K562 (cell line): ENCODE measurements around the gene TMEM207. TPM values are rescaled to one million over a fixed set of nuclear protein-coding genes. Genes with fewer than 3 reads are reported as not detected.

Experiments used
- ATAC-seq: fragments of 200-7000 bp; cut with Tn5 transposase; 3 replicates; pipeline ENCODE4 v1.9.1; 2020; ENCODE audit warnings: moderate library complexity
- BruUV-seq: library from RNA; stranded (reverse); fragments of 400-500 nt; replicated peaks from 2 replicates; lab custom pipeline; 2021; lab: Mats Ljungman, UMichigan
- CTCF ChIA-PET: fragments of 300-600 bp; formaldehyde crosslinking; extraction: SDS; loops from one replicate; lab custom pipeline; 2021; ENCODE audit warnings: low intra/inter-chr PET ratio; lab: Yijun Ruan, JAX
- POLR2A ChIA-PET: fragments of 300-600, 350-650 bp; sonication (Branson Sonifier 250); formaldehyde crosslinking; extraction: SDS; loops from one replicate; lab custom pipeline; 2021; ENCODE audit warnings: antibody characterized with exemption, inconsistent platforms; lab: Yijun Ruan, JAX
- DNase-seq, 4 experiments: peaks; one replicate each; pipeline versions ENCODE4 v3.0.0 to v3.0.0-alpha.2; 2011 to 2018; ENCODE audit warnings: low spot score in 3 of 4, mixed read lengths in 3 of 4; ENCODE audit errors: extremely low read depth in 1 of 4
- FAIRE-seq: peaks from 2 replicates; lab custom pipeline; 2011; peaks lifted over from hg19 to GRCh38; lab: Jason Lieb, UNC
- H2AFZ ChIP-seq: 2 replicates; pipeline ENCODE4 v1.6.0; 2011; ENCODE audit warnings: low read depth, low read length, control low read depth, inconsistent platforms
- H3K27ac ChIP-seq: fragments of 200-600 bp; 3 replicates; pipeline ENCODE4 v1.8.0; 2011; ENCODE audit warnings: low read depth, mild to moderate bottlenecking, control low read depth, inconsistent platforms, low read length, moderate library complexity, mixed read lengths; ENCODE audit errors: extremely low read depth
- H3K27me3 ChIP-seq, 2 experiments: fragments of 300-600 bp in 1 of 2; 2 replicates in 1 of 2; 3 replicates in 1 of 2; pipeline versions ENCODE4 v1.6.0 to v1.8.0; 2011; ENCODE audit warnings: inconsistent platforms in 2 of 2, low read length in 2 of 2, mild to moderate bottlenecking in 1 of 2, mixed read lengths in 1 of 2, moderate library complexity in 1 of 2; ENCODE audit not compliant: control insufficient read depth in 2 of 2, insufficient read depth in 2 of 2
- H3K36me3 ChIP-seq: fragments of 300-600 bp; 3 replicates; pipeline ENCODE4 v1.8.0; 2011; ENCODE audit warnings: mild to moderate bottlenecking, low read length, inconsistent platforms; ENCODE audit not compliant: control insufficient read depth, insufficient read depth
- H3K4me1 ChIP-seq, 2 experiments: fragments of 200-600 bp in 1 of 2; replicated peaks in 1 of 2; 2 replicates in 1 of 2; 3 replicates in 1 of 2; pipeline versions ENCODE4 v1.5.1 to v1.8.0; 2011; ENCODE audit warnings: inconsistent platforms in 2 of 2, low read length in 2 of 2, mild to moderate bottlenecking in 1 of 2, mixed read lengths in 1 of 2, moderate library complexity in 1 of 2; ENCODE audit not compliant: control insufficient read depth in 2 of 2, insufficient read depth in 2 of 2
- H3K4me2 ChIP-seq: 2 replicates; pipeline ENCODE4 v1.6.1; 2011; ENCODE audit warnings: low read length, control low read depth, inconsistent platforms, mixed read lengths; ENCODE audit not compliant: insufficient read depth
- H3K4me3 ChIP-seq: fragments of 200-600 bp; sonication (generic), shearing (Covaris generic); 2 replicates; pipeline ENCODE4 v1.5.1; 2016; ENCODE audit warnings: control low read depth, inconsistent platforms
- H3K79me2 ChIP-seq: fragments of 200-600 bp; 3 replicates; pipeline ENCODE4 v1.8.0; 2011; ENCODE audit warnings: low read length, inconsistent platforms; ENCODE audit not compliant: control insufficient read depth, insufficient read depth
- H3K9ac ChIP-seq, 2 experiments: 2 replicates each; pipeline versions ENCODE4 v1.6.0 to v1.6.1; 2011; ENCODE audit warnings: low read depth in 2 of 2, low read length in 2 of 2, control low read depth in 1 of 2, inconsistent platforms in 1 of 2, mild to moderate bottlenecking in 1 of 2, mixed read lengths in 1 of 2; ENCODE audit not compliant: insufficient read depth in 1 of 2
- H3K9me1 ChIP-seq: one replicate; pipeline ENCODE4 v1.6.0; 2011; ENCODE audit warnings: inconsistent platforms, mild to moderate bottlenecking, low read length, moderate library complexity; ENCODE audit not compliant: control insufficient read depth, insufficient read depth
- H3K9me3 ChIP-seq: replicated peaks from 2 replicates; pipeline ENCODE4 v1.5.1; 2011; ENCODE audit warnings: low read depth, low read length, inconsistent platforms; ENCODE audit not compliant: control insufficient read depth, insufficient read depth
- H4K20me1 ChIP-seq: replicated peaks from 2 replicates; pipeline ENCODE4 v1.6.1; 2011; ENCODE audit warnings: low read length, inconsistent platforms, mixed read lengths; ENCODE audit not compliant: control insufficient read depth, insufficient read depth
- FOXK2 ChIP-seq, 2 experiments: fragments of 450-650 bp; IDR thresholded peaks in 1 of 2; conservative IDR thresholded peaks in 1 of 2; 2 replicates each; pipeline ENCODE4 v1.6.1; 2016; ENCODE audit warnings: low read depth in 2 of 2, mild to moderate bottlenecking in 1 of 2
- HDAC3 ChIP-seq: fragments of 450-650 bp; IDR thresholded peaks from 2 replicates; pipeline ENCODE4 v1.6.1; 2018; ENCODE audit warnings: borderline replicate concordance, mild to moderate bottlenecking, moderate library complexity; ENCODE audit not compliant: partially characterized antibody
- HEY1 ChIP-seq: fragments of 250-450 bp; sonication (Bioruptor Pico); IDR thresholded peaks from 2 replicates; pipeline ENCODE4 v1.5.0; 2020; ENCODE audit warnings: mild to moderate bottlenecking, moderate library complexity, borderline replicate concordance
- HSF4 ChIP-seq: fragments of 250-450 bp; sonication (Bioruptor Pico); IDR thresholded peaks from 2 replicates; pipeline ENCODE4 v2.1.2; 2022; ENCODE audit warnings: mild to moderate bottlenecking, moderate library complexity, borderline replicate concordance
- JUNB ChIP-seq: fragments of 450-650 bp; formaldehyde crosslinking; conservative IDR thresholded peaks from 2 replicates; pipeline ENCODE4 v1.4.0; 2020; ENCODE audit warnings: mild to moderate bottlenecking
- LARP7 ChIP-seq: fragments of 450-650 bp; IDR thresholded peaks from 2 replicates; pipeline ENCODE4 v1.6.1; 2016
- NCOA6 ChIP-seq: fragments of 450-650 bp; IDR thresholded peaks from 2 replicates; pipeline ENCODE4 v1.6.1; 2017; ENCODE audit warnings: mild to moderate bottlenecking
- NFXL1 ChIP-seq: fragments of 450-650 bp; formaldehyde crosslinking; IDR thresholded peaks from 2 replicates; pipeline ENCODE4 v1.4.0; 2021; ENCODE audit warnings: mild to moderate bottlenecking
- PCBP1 ChIP-seq: fragments of 200-400 bp; formaldehyde crosslinking; IDR thresholded peaks from 2 replicates; pipeline ENCODE4 v1.6.1; 2018; ENCODE audit warnings: mild to moderate bottlenecking, low read depth, low read length; ENCODE audit not compliant: poor library complexity, severe bottlenecking
- PRMT5 ChIP-seq: sonication (generic); formaldehyde crosslinking; IDR thresholded peaks from 2 replicates; pipeline ENCODE4 v1.5.0; 2020; ENCODE audit warnings: missing genetic modification reagents
- ZNF584 ChIP-seq: fragments of 200-800 bp; sonication (Bioruptor generic); IDR thresholded peaks from 2 replicates; pipeline ENCODE4 v1.6.1; 2016; ENCODE audit warnings: low read depth, mild to moderate bottlenecking, missing genetic modification characterization, missing compliant biosample characterization
- WGBS: fragments of 100-300 bp; shearing (Covaris generic); methylation state at CpG from one replicate; pipeline ENCODE4 v1.1.6; 2016; ENCODE audit warnings: low coverage, mixed read lengths; ENCODE audit not compliant: insufficient coverage; ENCODE audit errors: missing lambda C conversion rate; 5-methylcytosine and 5-hydroxymethylcytosine counted together
- in situ Hi-C: fragments of 300-500 bp; cut with MboI; formaldehyde crosslinking; loops from 4 replicates; pipeline ENCODE4 v1.15.0; 2018; ENCODE audit warnings: inconsistent platforms, mixed read lengths
- intact Hi-C: fragments of 100-400 bp; cut with micrococcal nuclease; formaldehyde crosslinking; loops from 2 replicates; pipeline ENCODE4 v1.14.2; 2022
- polyA plus RNA-seq, 8 experiments: library from polyadenylated mRNA; depleted of rRNA in 4 of 8; stranded (reverse) in 5 of 8; unstranded in 3 of 8; fragments of >200 nt; fragmentation: Nextera tagmentation in 2 of 8; fragmentation: Illumina TruSeq in 1 of 8; extraction: Ambion mirVana in 2 of 8; extraction: Trizol in 1 of 8; gene quantifications; 2 replicates each; pipeline versions ENCODE4 v1.2.1 to v1.2.3, GENCODE V29; 2011 to 2014; ENCODE audit warnings: inconsistent platforms in 1 of 8, missing spikeins in 1 of 8
- total RNA-seq, 7 experiments: library from RNA; depleted of rRNA in 6 of 7; stranded (reverse); fragments of >200 nt in 6 of 7; fragmentation: Illumina TruSeq in 2 of 7; extraction: Trizol in 2 of 7; gene quantifications; 2 replicates each; pipeline versions ENCODE4 v1.2.1 to v1.2.3, GENCODE V29; 2011 to 2021; ENCODE audit warnings: low replicate concordance in 1 of 7
- TF ChIP-seq, protein P1 (sequence below): fragments of 200-600 bp; sonication (generic); IDR thresholded peaks from one replicate; pipeline ENCODE4 v1.6.1; 2012; ENCODE audit warnings: mild to moderate bottlenecking, low read depth, low read length, inconsistent platforms

TMEM207 gene
- total and polyA plus RNA-seq, 9 of the 15 experiments (the other 6 are each of a cell fraction or from before 2014, with no cell fraction given): 0.04 to 0.10 (median 0.04) TPM; not detected in 4

DNA sequence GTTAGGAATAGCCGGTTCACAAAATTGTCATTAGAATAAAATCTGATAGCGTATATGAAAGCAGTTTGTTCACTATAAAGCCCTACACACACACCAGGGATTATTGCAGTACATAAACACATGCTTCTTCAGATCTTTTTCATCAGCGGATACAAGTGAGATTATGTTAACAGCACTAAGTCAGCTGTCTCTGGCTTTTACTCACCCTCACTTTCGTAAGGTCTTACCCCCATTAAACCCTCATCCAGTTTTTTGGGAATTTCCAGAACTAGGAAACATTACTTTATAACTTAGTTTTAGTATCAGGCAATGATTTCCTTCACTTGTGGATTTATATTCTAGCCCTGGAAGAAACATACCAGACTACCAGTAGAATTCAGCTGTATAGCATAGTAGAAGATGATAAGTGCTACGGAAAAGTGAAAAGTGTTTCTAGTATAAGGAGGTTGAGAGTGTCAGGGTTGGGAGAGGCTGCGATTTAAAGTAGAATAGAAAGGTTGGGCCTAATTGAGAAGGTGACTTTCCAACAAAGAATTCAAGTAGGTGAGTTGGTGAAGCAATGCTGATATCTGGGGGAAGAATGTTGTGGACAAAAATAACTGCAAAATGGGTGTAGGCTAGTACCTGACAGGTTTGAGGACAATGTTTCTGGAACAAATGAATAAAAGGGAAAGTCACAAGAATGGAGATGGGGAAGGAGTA lies 22.7 kb downstream of the TMEM207 start:
- POLR2A ChIA-PET: no interaction called here
- no peak overlapping the region for H3K4me2 ChIP-seq
- no peaks in the 10 kb centered on the region; the same call in 1 of the 2 replicates for H3K9me3 ChIP-seq
- no peak overlapping the region for H2AFZ ChIP-seq
- H3K27ac ChIP-seq: no peak overlapping the region
- no peaks in the 10 kb centered on the region for H3K79me2 ChIP-seq
- H3K9ac ChIP-seq: no peak overlapping the region
- CTCF ChIA-PET: no interaction called here
- H3K27me3 ChIP-seq: no peaks in the 10 kb centered on the region
- WGBS: 2% methylated on average over 6 of the region's 6 CpGs
- DNase-seq (no peak), ATAC-seq (no peak), FAIRE-seq (no peak)
- no peaks in the 10 kb centered on the region for H3K4me1 ChIP-seq
- no TSS peak for BruUV-seq
- in situ Hi-C loops (no loop called here), intact Hi-C loops (no loop called here)
- H3K36me3 ChIP-seq: no peaks in the 10 kb centered on the region
- no peaks in the 10 kb centered on the region for H3K9me1 ChIP-seq
- no peak overlapping the region for H3K4me3 ChIP-seq
- no peaks in the 10 kb centered on the region for H4K20me1 ChIP-seq
- no peak for TF ChIP-seq HDAC3
- TF ChIP-seq PRMT5 (CRISPR knock-in tag): no peak
- TF ChIP-seq NCOA6: no peak
- no peak for TF ChIP-seq ZNF584 (CRISPR knock-in tag)
- TF ChIP-seq HEY1 (CRISPR knock-in tag): no peak
- TF ChIP-seq LARP7: no peak
- TF ChIP-seq, protein P1, sequence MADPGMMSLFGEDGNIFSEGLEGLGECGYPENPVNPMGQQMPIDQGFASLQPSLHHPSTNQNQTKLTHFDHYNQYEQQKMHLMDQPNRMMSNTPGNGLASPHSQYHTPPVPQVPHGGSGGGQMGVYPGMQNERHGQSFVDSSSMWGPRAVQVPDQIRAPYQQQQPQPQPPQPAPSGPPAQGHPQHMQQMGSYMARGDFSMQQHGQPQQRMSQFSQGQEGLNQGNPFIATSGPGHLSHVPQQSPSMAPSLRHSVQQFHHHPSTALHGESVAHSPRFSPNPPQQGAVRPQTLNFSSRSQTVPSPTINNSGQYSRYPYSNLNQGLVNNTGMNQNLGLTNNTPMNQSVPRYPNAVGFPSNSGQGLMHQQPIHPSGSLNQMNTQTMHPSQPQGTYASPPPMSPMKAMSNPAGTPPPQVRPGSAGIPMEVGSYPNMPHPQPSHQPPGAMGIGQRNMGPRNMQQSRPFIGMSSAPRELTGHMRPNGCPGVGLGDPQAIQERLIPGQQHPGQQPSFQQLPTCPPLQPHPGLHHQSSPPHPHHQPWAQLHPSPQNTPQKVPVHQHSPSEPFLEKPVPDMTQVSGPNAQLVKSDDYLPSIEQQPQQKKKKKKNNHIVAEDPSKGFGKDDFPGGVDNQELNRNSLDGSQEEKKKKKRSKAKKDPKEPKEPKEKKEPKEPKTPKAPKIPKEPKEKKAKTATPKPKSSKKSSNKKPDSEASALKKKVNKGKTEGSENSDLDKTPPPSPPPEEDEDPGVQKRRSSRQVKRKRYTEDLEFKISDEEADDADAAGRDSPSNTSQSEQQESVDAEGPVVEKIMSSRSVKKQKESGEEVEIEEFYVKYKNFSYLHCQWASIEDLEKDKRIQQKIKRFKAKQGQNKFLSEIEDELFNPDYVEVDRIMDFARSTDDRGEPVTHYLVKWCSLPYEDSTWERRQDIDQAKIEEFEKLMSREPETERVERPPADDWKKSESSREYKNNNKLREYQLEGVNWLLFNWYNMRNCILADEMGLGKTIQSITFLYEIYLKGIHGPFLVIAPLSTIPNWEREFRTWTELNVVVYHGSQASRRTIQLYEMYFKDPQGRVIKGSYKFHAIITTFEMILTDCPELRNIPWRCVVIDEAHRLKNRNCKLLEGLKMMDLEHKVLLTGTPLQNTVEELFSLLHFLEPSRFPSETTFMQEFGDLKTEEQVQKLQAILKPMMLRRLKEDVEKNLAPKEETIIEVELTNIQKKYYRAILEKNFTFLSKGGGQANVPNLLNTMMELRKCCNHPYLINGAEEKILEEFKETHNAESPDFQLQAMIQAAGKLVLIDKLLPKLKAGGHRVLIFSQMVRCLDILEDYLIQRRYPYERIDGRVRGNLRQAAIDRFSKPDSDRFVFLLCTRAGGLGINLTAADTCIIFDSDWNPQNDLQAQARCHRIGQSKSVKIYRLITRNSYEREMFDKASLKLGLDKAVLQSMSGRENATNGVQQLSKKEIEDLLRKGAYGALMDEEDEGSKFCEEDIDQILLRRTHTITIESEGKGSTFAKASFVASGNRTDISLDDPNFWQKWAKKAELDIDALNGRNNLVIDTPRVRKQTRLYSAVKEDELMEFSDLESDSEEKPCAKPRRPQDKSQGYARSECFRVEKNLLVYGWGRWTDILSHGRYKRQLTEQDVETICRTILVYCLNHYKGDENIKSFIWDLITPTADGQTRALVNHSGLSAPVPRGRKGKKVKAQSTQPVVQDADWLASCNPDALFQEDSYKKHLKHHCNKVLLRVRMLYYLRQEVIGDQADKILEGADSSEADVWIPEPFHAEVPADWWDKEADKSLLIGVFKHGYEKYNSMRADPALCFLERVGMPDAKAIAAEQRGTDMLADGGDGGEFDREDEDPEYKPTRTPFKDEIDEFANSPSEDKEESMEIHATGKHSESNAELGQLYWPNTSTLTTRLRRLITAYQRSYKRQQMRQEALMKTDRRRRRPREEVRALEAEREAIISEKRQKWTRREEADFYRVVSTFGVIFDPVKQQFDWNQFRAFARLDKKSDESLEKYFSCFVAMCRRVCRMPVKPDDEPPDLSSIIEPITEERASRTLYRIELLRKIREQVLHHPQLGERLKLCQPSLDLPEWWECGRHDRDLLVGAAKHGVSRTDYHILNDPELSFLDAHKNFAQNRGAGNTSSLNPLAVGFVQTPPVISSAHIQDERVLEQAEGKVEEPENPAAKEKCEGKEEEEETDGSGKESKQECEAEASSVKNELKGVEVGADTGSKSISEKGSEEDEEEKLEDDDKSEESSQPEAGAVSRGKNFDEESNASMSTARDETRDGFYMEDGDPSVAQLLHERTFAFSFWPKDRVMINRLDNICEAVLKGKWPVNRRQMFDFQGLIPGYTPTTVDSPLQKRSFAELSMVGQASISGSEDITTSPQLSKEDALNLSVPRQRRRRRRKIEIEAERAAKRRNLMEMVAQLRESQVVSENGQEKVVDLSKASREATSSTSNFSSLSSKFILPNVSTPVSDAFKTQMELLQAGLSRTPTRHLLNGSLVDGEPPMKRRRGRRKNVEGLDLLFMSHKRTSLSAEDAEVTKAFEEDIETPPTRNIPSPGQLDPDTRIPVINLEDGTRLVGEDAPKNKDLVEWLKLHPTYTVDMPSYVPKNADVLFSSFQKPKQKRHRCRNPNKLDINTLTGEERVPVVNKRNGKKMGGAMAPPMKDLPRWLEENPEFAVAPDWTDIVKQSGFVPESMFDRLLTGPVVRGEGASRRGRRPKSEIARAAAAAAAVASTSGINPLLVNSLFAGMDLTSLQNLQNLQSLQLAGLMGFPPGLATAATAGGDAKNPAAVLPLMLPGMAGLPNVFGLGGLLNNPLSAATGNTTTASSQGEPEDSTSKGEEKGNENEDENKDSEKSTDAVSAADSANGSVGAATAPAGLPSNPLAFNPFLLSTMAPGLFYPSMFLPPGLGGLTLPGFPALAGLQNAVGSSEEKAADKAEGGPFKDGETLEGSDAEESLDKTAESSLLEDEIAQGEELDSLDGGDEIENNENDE: no peak
- TF ChIP-seq NFXL1 (CRISPR knock-in tag): no peak
- TF ChIP-seq HSF4: no peak
- TF ChIP-seq JUNB (CRISPR knock-in tag): no peak
- TF ChIP-seq PCBP1: no peak
- TF ChIP-seq FOXK2 (conservative IDR thresholded peaks at IDR 0.05 in 1 of 2, IDR thresholded peaks at IDR 0.05 in 1 of 2; ENCODE audit: low read depth in 2 of 2): no peak
